Ectodermal cell (in vitro differentiated cells): ENCODE measurements around the gene LIPF.
"Not testable (repeated sequence)": the region's sequence is repeated elsewhere in the genome, so short reads cannot be mapped to it uniquely, and the experiment has no call there.

Experiments used
- H3K27ac ChIP-seq: 2 replicates; pipeline ENCODE4 v1.7.0; 2013; ENCODE audit warnings: mild to moderate bottlenecking, low read depth, low read length; ENCODE audit not compliant: insufficient read depth, poor library complexity, severe bottlenecking
- H3K27me3 ChIP-seq: 2 replicates; pipeline ENCODE4 v1.7.0; 2013; ENCODE audit warnings: mild to moderate bottlenecking, low read length; ENCODE audit not compliant: insufficient read depth, control insufficient read depth, poor library complexity, severe bottlenecking
- H3K36me3 ChIP-seq: one replicate; pipeline ENCODE4 v1.7.0; 2013; ENCODE audit warnings: low read length; ENCODE audit not compliant: control insufficient read depth, insufficient read depth
- H3K4me1 ChIP-seq: one replicate; pipeline ENCODE4 v1.7.0; 2013; ENCODE audit warnings: low read length; ENCODE audit not compliant: control insufficient read depth, insufficient read depth
- H3K4me3 ChIP-seq: 2 replicates; pipeline ENCODE4 v1.7.0; 2013; ENCODE audit warnings: low read depth, low read length, control low read depth; ENCODE audit not compliant: insufficient read depth
- H3K9me3 ChIP-seq: 2 replicates; pipeline ENCODE4 v1.7.0; 2013; ENCODE audit warnings: mild to moderate bottlenecking, low read length, moderate library complexity; ENCODE audit not compliant: control insufficient read depth
- WGBS, 2 experiments: methylation state at CpG; one replicate each; pipeline ENCODE4 v1.1.7; 2013; ENCODE audit warnings: missing lambda C conversion rate in 2 of 2; 5-methylcytosine and 5-hydroxymethylcytosine counted together

LIPF gene

DNA sequence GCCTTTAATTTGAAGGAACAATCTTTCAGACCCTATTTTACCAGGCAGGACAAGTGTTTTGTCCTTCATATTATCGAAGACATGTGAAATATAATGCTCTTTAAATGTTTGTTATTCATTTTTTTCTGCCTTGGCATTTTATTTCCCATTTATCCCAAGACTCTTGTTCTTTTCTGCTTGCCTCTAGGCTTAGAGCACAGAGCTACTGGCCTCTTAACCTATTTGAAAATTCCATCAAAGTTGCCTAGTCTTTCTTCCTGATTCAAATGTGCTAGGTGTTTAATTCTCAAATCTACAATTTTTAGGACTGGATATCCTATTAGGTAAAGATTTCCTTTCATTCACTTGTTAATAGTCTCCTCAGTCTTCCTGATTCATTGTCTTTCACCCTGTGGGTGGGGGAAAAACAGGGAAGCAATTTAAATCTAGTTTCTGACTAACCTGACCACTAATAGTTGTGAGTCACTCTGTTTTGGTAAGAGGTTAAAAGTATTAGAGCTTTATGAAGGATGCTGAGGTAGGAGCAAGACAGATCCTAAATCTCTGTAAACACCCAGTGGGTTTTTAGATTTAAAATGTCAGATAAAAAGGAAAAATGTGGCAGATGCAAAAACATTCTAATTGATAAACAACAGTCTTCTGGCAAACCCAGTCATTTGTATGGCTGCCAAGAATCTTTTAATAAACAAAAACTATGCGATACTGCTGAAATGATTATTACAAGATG is 43.4 kb downstream of the LIPF start:
- H3K4me3 ChIP-seq: no peak overlapping the region
- H3K27me3 ChIP-seq: no peaks in the 10 kb centered on the region
- H3K36me3 ChIP-seq: no peaks in the 10 kb centered on the region
- 88% methylated on average over 1 of the region's 2 CpGs; no CpG with 5 or more reads in 1 of the 2 experiments for WGBS, 2 experiments
- no peaks in the 10 kb centered on the region for H3K9me3 ChIP-seq
- no peak overlapping the region for H3K27ac ChIP-seq
- H3K4me1 ChIP-seq: no peaks in the 10 kb centered on the region

GRCh38 chr10:88709361-88709760 is 45.1 kb downstream of the LIPF start:
- H3K4me1 ChIP-seq, H3K27me3 ChIP-seq, H3K36me3 ChIP-seq, H3K4me3 ChIP-seq, H3K9me3 ChIP-seq, H3K27ac ChIP-seq: not testable (repeated sequence)
- WGBS, 2 experiments: 56 to 58% methylated on average over 6 of the region's 6 CpGs

DNA sequence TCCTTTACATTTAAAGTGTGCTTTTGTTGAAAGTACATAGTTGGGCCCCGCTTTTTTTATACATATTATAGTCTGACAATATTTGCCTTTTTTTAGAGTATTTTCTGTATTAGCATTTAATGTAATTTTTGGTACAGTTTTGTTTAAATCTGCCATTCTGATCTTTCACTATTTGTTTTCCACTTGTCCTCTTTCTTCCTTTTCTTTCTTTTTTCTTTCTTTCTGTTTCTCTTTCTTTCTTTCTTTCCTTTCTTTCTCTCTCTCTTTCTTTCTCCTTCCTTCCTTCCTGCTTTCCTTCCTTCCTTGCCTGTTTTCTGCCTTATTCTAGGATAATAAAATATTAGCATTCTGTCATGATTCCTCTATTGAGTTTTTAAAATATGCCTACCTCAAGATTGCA is 51.3 kb downstream of the LIPF start:
- no peaks in the 10 kb centered on the region for H3K27me3 ChIP-seq
- H3K4me1 ChIP-seq: no peaks in the 10 kb centered on the region
- H3K9me3 ChIP-seq: no peaks in the 10 kb centered on the region
- no peaks in the 10 kb centered on the region for H3K36me3 ChIP-seq
- H3K4me3 ChIP-seq: no peak overlapping the region
- 83% methylated on average over 1 of the region's 1 CpG; no CpG with 5 or more reads in 1 of the 2 experiments for WGBS, 2 experiments
- H3K27ac ChIP-seq: no peak overlapping the region

GRCh38 chr10:88721392-88721791 is 57.1 kb downstream of the LIPF start:
- 83 to 92% methylated on average over 4 of the region's 4 CpGs for WGBS, 2 experiments

DNA sequence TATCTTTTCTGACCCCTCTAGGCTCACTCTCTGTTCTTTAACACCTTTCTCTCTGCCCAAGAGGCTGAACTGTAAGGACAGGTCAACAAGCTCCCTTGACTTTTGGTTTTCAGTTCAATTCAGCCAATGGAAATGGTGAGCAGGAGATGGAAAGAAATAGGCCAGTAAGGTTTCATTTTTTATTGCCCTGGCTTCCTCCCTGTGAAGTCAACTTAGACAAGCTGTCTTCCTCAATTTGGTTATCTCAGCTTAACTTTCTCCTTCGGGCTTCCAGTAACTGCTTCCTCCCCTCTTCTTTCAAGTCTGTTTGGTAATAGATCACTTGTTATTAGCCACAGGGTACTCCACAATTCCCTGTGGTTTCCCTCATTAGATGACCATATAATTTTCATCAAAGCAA is 61.6 kb downstream of the LIPF start:
- Histone ChIP-seq H3K27me3 (no peaks in the 10 kb centered on the region), H3K36me3 (no peaks in the 10 kb centered on the region), H3K4me1 (no peaks in the 10 kb centered on the region), H3K9me3 (no peaks in the 10 kb centered on the region), H3K4me3 (no peak overlapping the region), H3K27ac (no peak overlapping the region)
- WGBS, 2 experiments: 70 to 78% methylated on average over 1 of the region's 1 CpG

More at GRCh38 chr10:88721392-88721791, 57.1 kb downstream of the LIPF start:
- Histone ChIP-seq H3K27me3 (no peaks in the 10 kb centered on the region), H3K4me1 (no peaks in the 10 kb centered on the region), H3K36me3 (no peaks in the 10 kb centered on the region), H3K4me3 (no peak overlapping the region), H3K9me3 (no peaks in the 10 kb centered on the region), H3K27ac (no peak overlapping the region)

DNA sequence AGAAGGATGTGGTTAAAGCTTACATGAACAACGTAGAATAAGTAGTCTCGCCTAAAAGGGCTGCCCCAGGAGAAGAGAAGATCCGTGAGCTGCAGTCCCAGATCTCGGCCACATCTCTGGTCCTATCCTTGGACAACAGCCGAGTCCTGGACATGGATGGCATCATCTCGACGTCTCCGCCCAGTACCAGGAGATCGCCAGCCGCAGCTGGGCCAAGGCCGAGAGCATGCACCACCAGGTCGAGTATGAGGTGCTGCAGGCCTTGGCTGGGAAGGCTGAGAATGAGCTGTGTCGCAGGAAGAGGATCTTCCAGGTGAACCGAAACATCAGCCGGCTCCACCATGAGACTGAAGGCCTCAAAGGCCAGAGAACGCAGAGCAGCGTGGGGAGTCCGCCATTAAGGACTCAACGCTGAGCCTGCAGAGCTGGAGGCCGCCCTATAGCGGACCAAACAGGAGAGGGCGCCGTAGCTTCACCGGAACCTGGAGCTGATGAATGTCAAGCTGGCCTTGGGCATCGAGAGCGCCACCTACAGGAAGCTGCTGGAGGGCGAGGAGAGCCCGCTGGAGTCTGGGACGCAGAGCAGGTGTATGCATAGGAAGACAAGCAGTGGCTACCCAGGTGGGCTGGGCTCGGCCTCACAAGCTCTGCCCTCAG is 64.0 kb downstream of the LIPF start:
- H3K27ac ChIP-seq: no peak overlapping the region
- no peaks in the 10 kb centered on the region for H3K4me1 ChIP-seq
- H3K9me3 ChIP-seq: no peaks in the 10 kb centered on the region
- no peak overlapping the region for H3K4me3 ChIP-seq
- no peaks in the 10 kb centered on the region for H3K27me3 ChIP-seq
- H3K36me3 ChIP-seq: no peaks in the 10 kb centered on the region
- WGBS, 2 experiments: 75 to 80% methylated on average over 30 of the region's 30 CpGs
